ENCODE results near the gene KLHL29. TPM values are rescaled to one million over a fixed set of nuclear protein-coding genes. Genes with fewer than 3 reads are reported as not detected.

Gene KLHL29
- total RNA-seq, 2 donors from 2014 or later: 1.0 to 2.4 TPM

- Histone ChIP-seq H3K36me3 (ENCODE audit: control insufficient read depth, insufficient read depth, low read length) (peaks cover 14% of the 10 kb centered on the region), H3K4me1 (ENCODE audit: control insufficient read depth, insufficient read depth, low read length) (peaks cover 10% of the 10 kb centered on the region), H3K9me3 (ENCODE audit: control insufficient read depth, low read length) (no peaks in the 10 kb centered on the region), H3K9ac (ENCODE audit: extremely low read depth, low read length, poor library complexity, severe bottlenecking) (no peak overlapping the region), H3K27ac (ENCODE audit: low read depth, low read length) (no peak overlapping the region), H3K4me3 (ENCODE audit: low read length) (no peak overlapping the region), H3K27me3 (ENCODE audit: control insufficient read depth, insufficient read depth, low read length, poor library complexity, severe bottlenecking) (no peaks in the 10 kb centered on the region)
- Mint-ChIP-seq H3K27ac (peak overlapping the region; percentile 49), H3K36me3 (ENCODE audit: low read depth) (peaks cover 2% of the 10 kb centered on the region), H3K9me3 (no peaks in the 10 kb centered on the region), H3K4me3 (no peak overlapping the region), H3K4me1 (peaks cover 62% of the 10 kb centered on the region), H3K27me3 (ENCODE audit: insufficient read depth) (no peaks in the 10 kb centered on the region)
- TF ChIP-seq CTCF (conservative IDR thresholded peaks at IDR 0.05): no peak
- WGBS, 2 experiments (ENCODE audit: insufficient coverage in 1 of 2, insufficient read length in 1 of 2): 100% methylated on average over 1 of the region's 2 CpGs; no CpG with 5 or more reads in 1 of the 2 experiments
- no peak for DNase-seq
These were observed 366.8 kb downstream of the KLHL29 start for GRCh38 chr2:23751747-23752265.

GRCh38 chr2:23753291-23754010, 368.5 kb downstream of the KLHL29 start:
- peaks cover 13% of the 10 kb centered on the region for H3K36me3 Mint-ChIP-seq (ENCODE audit: low read depth)

GRCh38 chr2:23754970-23755369, 370.0 kb downstream of the KLHL29 start:
- Mint-ChIP-seq H3K4me1 (peaks cover 73% of the 10 kb centered on the region), H3K4me3 (no peak overlapping the region), H3K27ac (no peak overlapping the region), H3K27me3 (ENCODE audit: insufficient read depth) (no peaks in the 10 kb centered on the region), H3K36me3 (ENCODE audit: low read depth) (peaks cover 13% of the 10 kb centered on the region), H3K9me3 (no peaks in the 10 kb centered on the region)
- no peaks in the 10 kb centered on the region for H3K27me3 ChIP-seq (ENCODE audit: control insufficient read depth, insufficient read depth, low read length, poor library complexity, severe bottlenecking)
- no peak for DNase-seq
- H3K4me3 ChIP-seq (ENCODE audit: low read length): no peak overlapping the region
- H3K27ac ChIP-seq (ENCODE audit: low read depth, low read length): no peak overlapping the region
- no peaks in the 10 kb centered on the region for H3K9me3 ChIP-seq (ENCODE audit: control insufficient read depth, low read length)
- peaks cover 13% of the 10 kb centered on the region for H3K4me1 ChIP-seq (ENCODE audit: control insufficient read depth, insufficient read depth, low read length)
- no peak for TF ChIP-seq CTCF (conservative IDR thresholded peaks at IDR 0.05)
- no peak overlapping the region for H3K9ac ChIP-seq (ENCODE audit: extremely low read depth, low read length, poor library complexity, severe bottlenecking)
- peaks cover 29% of the 10 kb centered on the region for H3K36me3 ChIP-seq (ENCODE audit: control insufficient read depth, insufficient read depth, low read length)

More at GRCh38 chr2:23753291-23754010, 368.5 kb downstream of the KLHL29 start:
- Histone ChIP-seq H3K4me3 (ENCODE audit: low read length) (no peak overlapping the region), H3K36me3 (ENCODE audit: control insufficient read depth, insufficient read depth, low read length) (peaks cover 26% of the 10 kb centered on the region), H3K9ac (ENCODE audit: extremely low read depth, low read length, poor library complexity, severe bottlenecking) (no peak overlapping the region), H3K27me3 (ENCODE audit: control insufficient read depth, insufficient read depth, low read length, poor library complexity, severe bottlenecking) (no peaks in the 10 kb centered on the region), H3K4me1 (ENCODE audit: control insufficient read depth, insufficient read depth, low read length) (peaks cover 13% of the 10 kb centered on the region), H3K27ac (ENCODE audit: low read depth, low read length) (no peak overlapping the region), H3K9me3 (ENCODE audit: control insufficient read depth, low read length) (no peaks in the 10 kb centered on the region)
- 92% methylated on average over 4 of the region's 4 CpGs; no CpG with 5 or more reads in 1 of the 2 experiments for WGBS, 2 experiments (ENCODE audit: insufficient coverage in 1 of 2, insufficient read length in 1 of 2)
- TF ChIP-seq CTCF (conservative IDR thresholded peaks at IDR 0.05): no peak
- H3K27me3 Mint-ChIP-seq (ENCODE audit: insufficient read depth): no peaks in the 10 kb centered on the region
- DNase-seq: no peak
- peaks cover 74% of the 10 kb centered on the region for H3K4me1 Mint-ChIP-seq
- H3K9me3 Mint-ChIP-seq: no peaks in the 10 kb centered on the region
- H3K4me3 Mint-ChIP-seq: no peak overlapping the region
- no peak overlapping the region for H3K27ac Mint-ChIP-seq

Measured in endodermal cell (in vitro differentiated cells).